Measurements from ENCODE around the gene ZNHIT2. TPM values are rescaled to one million over a fixed set of nuclear protein-coding genes. Genes with fewer than 3 reads are reported as not detected.
A peak's percentile ranks its signal among the peaks of the same experiment; 100 is the strongest.

ZNHIT2 gene
- total and polyA plus RNA-seq, 2 of the 13 experiments (the other 11 are each of a cell fraction or from before 2014, with no cell fraction given) = 1.1 to 6.5 TPM

DNA sequence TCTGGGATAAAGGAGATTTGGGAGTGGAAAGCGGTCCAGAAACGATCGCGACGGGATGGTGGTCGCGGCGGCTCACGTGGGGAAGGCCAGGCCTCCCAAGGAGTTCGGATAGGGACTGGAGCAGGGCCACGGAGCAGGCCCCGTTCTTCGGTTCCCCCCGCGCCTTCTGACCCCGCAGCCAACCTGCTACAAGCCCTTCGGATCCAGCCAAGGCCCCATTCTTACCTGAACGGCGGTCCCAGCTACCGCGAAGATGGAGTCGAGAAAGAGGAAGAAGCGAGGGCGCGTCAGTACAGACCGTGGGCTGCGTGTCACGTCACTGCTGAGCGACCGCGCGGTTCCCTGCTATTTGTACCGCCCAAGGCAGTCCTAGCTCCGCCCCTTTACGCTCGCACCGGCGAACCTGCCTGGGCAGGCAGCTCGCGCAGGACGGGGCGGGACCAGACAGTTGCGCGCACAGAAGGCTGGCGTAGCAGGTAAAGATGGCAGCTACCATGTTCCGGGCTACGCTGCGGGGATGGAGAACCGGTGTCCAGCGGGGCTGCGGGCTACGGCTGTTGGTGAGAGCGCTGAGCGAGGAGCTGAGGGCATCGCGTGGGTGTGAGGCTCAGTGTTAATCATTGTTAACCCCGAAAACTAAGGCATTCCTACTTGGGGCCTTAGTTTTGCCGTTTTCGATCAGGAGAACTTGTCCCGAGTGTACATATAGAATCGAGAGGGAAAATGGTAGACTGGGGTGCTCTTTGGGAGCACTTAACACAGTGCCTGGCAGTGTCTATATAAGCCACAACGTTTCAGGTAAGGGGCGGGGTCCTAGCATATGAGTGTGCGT lies 4.6 kb upstream of the ZNHIT2 start, which contains the start of the genes FAU and MRPL49 (continued):
- TF ChIP-seq, protein P1, sequence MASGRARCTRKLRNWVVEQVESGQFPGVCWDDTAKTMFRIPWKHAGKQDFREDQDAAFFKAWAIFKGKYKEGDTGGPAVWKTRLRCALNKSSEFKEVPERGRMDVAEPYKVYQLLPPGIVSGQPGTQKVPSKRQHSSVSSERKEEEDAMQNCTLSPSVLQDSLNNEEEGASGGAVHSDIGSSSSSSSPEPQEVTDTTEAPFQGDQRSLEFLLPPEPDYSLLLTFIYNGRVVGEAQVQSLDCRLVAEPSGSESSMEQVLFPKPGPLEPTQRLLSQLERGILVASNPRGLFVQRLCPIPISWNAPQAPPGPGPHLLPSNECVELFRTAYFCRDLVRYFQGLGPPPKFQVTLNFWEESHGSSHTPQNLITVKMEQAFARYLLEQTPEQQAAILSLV (CRISPR knock-in tag; IDR thresholded peaks at IDR 0.05; ENCODE audit: borderline replicate concordance) = peak; percentile 74; the same call in 1 of the 2 replicates
- TF ChIP-seq, protein P2, sequence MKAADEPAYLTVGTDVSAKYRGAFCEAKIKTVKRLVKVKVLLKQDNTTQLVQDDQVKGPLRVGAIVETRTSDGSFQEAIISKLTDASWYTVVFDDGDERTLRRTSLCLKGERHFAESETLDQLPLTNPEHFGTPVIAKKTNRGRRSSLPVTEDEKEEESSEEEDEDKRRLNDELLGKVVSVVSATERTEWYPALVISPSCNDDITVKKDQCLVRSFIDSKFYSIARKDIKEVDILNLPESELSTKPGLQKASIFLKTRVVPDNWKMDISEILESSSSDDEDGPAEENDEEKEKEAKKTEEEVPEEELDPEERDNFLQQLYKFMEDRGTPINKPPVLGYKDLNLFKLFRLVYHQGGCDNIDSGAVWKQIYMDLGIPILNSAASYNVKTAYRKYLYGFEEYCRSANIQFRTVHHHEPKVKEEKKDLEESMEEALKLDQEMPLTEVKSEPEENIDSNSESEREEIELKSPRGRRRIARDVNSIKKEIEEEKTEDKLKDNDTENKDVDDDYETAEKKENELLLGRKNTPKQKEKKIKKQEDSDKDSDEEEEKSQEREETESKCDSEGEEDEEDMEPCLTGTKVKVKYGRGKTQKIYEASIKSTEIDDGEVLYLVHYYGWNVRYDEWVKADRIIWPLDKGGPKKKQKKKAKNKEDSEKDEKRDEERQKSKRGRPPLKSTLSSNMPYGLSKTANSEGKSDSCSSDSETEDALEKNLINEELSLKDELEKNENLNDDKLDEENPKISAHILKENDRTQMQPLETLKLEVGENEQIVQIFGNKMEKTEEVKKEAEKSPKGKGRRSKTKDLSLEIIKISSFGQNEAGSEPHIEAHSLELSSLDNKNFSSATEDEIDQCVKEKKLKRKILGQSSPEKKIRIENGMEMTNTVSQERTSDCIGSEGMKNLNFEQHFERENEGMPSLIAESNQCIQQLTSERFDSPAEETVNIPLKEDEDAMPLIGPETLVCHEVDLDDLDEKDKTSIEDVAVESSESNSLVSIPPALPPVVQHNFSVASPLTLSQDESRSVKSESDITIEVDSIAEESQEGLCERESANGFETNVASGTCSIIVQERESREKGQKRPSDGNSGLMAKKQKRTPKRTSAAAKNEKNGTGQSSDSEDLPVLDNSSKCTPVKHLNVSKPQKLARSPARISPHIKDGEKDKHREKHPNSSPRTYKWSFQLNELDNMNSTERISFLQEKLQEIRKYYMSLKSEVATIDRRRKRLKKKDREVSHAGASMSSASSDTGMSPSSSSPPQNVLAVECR (CRISPR knock-in tag; IDR thresholded peaks at IDR 0.05; ENCODE audit: borderline replicate concordance) = peak; percentile 94; the same call in 1 of the 2 replicates
- TF ChIP-seq ISL2 (CRISPR knock-in tag; IDR thresholded peaks at IDR 0.05) (peak; percentile 35; the same call in 1 of the 2 replicates), ZNF234 (CRISPR knock-in tag; conservative IDR thresholded peaks at IDR 0.05) (no peak), CHD2 (IDR thresholded peaks at IDR 0.05; ENCODE audit: low read depth, low read length) (peak; percentile 53; the same call in 1 of the 2 replicates), IKZF1 (IDR thresholded peaks at IDR 0.05) (no peak), XRCC5 (optimal IDR thresholded peaks at IDR 0.05; ENCODE audit: low read length) (peak; percentile 46), SAP130 (CRISPR knock-in tag; IDR thresholded peaks at IDR 0.05; ENCODE audit: low read depth) (peak; percentile 98), ATF1 (CRISPR knock-in tag; IDR thresholded peaks at IDR 0.05) (peak; percentile 97), HOXA5 (CRISPR knock-in tag; IDR thresholded peaks at IDR 0.05) (0 out of 2 replicates have a peak, but pooled peaks have one; percentile 13), ZFX (CRISPR knock-in tag; IDR thresholded peaks at IDR 0.05; ENCODE audit: low read depth) (peak; percentile 95)
- TF ChIP-seq, protein P3, sequence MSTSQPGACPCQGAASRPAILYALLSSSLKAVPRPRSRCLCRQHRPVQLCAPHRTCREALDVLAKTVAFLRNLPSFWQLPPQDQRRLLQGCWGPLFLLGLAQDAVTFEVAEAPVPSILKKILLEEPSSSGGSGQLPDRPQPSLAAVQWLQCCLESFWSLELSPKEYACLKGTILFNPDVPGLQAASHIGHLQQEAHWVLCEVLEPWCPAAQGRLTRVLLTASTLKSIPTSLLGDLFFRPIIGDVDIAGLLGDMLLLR (CRISPR knock-in tag; IDR thresholded peaks at IDR 0.05) = peak; percentile 51; the same call in 1 of the 2 replicates
- TF ChIP-seq, protein P4, sequence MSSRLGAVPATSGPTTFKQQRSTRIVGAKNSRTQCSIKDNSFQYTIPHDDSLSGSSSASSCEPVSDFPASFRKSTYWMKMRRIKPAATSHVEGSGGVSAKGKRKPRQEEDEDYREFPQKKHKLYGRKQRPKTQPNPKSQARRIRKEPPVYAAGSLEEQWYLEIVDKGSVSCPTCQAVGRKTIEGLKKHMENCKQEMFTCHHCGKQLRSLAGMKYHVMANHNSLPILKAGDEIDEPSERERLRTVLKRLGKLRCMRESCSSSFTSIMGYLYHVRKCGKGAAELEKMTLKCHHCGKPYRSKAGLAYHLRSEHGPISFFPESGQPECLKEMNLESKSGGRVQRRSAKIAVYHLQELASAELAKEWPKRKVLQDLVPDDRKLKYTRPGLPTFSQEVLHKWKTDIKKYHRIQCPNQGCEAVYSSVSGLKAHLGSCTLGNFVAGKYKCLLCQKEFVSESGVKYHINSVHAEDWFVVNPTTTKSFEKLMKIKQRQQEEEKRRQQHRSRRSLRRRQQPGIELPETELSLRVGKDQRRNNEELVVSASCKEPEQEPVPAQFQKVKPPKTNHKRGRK (CRISPR knock-in tag; IDR thresholded peaks at IDR 0.05) = no peak
- TF ChIP-seq, protein P5, sequence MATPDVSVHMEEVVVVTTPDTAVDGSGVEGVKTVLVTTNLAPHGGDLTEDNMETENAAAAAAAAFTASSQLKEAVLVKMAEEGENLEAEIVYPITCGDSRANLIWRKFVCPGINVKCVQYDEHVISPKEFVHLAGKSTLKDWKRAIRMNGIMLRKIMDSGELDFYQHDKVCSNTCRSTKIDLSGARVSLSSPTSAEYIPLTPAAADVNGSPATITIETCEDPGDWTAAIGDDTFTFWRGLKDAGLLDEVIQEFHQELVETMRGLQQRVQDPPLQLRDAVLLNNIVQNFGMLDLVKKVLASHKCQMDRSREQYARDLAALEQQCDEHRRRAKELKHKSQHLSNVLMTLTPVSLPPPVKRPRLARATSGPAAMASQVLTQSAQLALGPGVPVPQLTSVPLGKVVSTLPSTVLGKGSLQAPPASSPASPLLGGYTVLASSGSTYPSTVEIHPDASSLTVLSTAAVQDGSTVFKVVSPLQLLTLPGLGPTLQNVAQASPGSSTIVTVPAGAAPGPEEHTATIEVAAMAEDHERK (CRISPR knock-in tag; IDR thresholded peaks at IDR 0.05; ENCODE audit: low read depth) = peak; percentile 94
- TF ChIP-seq, protein P6, sequence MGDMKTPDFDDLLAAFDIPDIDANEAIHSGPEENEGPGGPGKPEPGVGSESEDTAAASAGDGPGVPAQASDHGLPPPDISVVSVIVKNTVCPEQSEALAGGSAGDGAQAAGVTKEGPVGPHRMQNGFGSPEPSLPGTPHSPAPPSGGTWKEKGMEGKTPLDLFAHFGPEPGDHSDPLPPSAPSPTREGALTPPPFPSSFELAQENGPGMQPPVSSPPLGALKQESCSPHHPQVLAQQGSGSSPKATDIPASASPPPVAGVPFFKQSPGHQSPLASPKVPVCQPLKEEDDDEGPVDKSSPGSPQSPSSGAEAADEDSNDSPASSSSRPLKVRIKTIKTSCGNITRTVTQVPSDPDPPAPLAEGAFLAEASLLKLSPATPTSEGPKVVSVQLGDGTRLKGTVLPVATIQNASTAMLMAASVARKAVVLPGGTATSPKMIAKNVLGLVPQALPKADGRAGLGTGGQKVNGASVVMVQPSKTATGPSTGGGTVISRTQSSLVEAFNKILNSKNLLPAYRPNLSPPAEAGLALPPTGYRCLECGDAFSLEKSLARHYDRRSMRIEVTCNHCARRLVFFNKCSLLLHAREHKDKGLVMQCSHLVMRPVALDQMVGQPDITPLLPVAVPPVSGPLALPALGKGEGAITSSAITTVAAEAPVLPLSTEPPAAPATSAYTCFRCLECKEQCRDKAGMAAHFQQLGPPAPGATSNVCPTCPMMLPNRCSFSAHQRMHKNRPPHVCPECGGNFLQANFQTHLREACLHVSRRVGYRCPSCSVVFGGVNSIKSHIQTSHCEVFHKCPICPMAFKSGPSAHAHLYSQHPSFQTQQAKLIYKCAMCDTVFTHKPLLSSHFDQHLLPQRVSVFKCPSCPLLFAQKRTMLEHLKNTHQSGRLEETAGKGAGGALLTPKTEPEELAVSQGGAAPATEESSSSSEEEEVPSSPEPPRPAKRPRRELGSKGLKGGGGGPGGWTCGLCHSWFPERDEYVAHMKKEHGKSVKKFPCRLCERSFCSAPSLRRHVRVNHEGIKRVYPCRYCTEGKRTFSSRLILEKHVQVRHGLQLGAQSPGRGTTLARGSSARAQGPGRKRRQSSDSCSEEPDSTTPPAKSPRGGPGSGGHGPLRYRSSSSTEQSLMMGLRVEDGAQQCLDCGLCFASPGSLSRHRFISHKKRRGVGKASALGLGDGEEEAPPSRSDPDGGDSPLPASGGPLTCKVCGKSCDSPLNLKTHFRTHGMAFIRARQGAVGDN (CRISPR knock-in tag; IDR thresholded peaks at IDR 0.05) = peak; percentile 87
